Measurements from ENCODE around the gene UHRF2.
"Not testable (repeated sequence)": the region's sequence is repeated elsewhere in the genome, so short reads cannot be mapped to it uniquely, and the experiment has no call there.

The UHRF2 gene

GRCh38 chr9:6495466-6495865 lies 82.5 kb downstream of the UHRF2 start:
- no peak for DNase-seq

GRCh38 chr9:6498982-6499381 lies 86.0 kb downstream of the UHRF2 start:
- DNase-seq = no peak

- DNase-seq = no peak
Measured at GRCh38 chr9:6501526-6502210, 88.7 kb downstream of the UHRF2 start.

- DNase-seq = no peak
Measured at GRCh38 chr9:6502399-6502798, 89.4 kb downstream of the UHRF2 start.

GRCh38 chr9:6506571-6506970 lies 93.6 kb downstream of the UHRF2 start:
- no peak for DNase-seq

GRCh38 chr9:6512085-6512657 lies 99.2 kb downstream of the UHRF2 start:
- no peak for DNase-seq

GRCh38 chr9:6522263-6522662 lies 109.3 kb downstream of the UHRF2 start:
- DNase-seq = no peak

GRCh38 chr9:6525326-6526045 lies 112.5 kb downstream of the UHRF2 start:
- no peak for DNase-seq

GRCh38 chr9:6535594-6535993 lies 122.6 kb downstream of the UHRF2 start:
- no peak for DNase-seq

GRCh38 chr9:6538666-6539071 lies 125.7 kb downstream of the UHRF2 start:
- no peak for DNase-seq

- DNase-seq = not testable (repeated sequence)
Measured at GRCh38 chr9:6542617-6543016, 129.6 kb downstream of the UHRF2 start.

- DNase-seq = no peak
Measured at GRCh38 chr9:6543204-6543603, 130.2 kb downstream of the UHRF2 start.

- DNase-seq = no peak
Measured at GRCh38 chr9:6545017-6545691, 132.2 kb downstream of the UHRF2 start.

- no peak for DNase-seq
Measured at GRCh38 chr9:6549106-6549800, 136.3 kb downstream of the UHRF2 start.

- no peak for DNase-seq
Measured at GRCh38 chr9:6551136-6551535, 138.1 kb downstream of the UHRF2 start.

- DNase-seq = no peak
Measured at GRCh38 chr9:6552033-6552432, 139.0 kb downstream of the UHRF2 start.

GRCh38 chr9:6552498-6553121 lies 139.6 kb downstream of the UHRF2 start:
- no peak for DNase-seq

- DNase-seq = no peak
Measured at GRCh38 chr9:6553866-6554265, 140.9 kb downstream of the UHRF2 start.
